HG02981 (cell line): Measurements from ENCODE around the gene SEPTIN6.
A peak's percentile ranks its signal among the peaks of the same experiment; 100 is the strongest.

Source experiments
- ATAC-seq: cut with Tn5 transposase; IDR thresholded peaks from one replicate; pipeline ENCODE4 v1.9.1; 2021; ENCODE audit warnings: mild to moderate bottlenecking, moderate library complexity; ENCODE audit not compliant: unreplicated experiment

Gene SEPTIN6

GRCh38 chrX:119693040-119693995 is at the start of gene SEPTIN6:
SEPTIN6 (minus strand) TSS chrX:119693168; CDS start chrX:119693105, 63 bp downstream.
- peak; percentile 67 for ATAC-seq

GRCh38 chrX:119738742-119739141 is 45.8 kb upstream of the SEPTIN6 start:
- no peak for ATAC-seq

GRCh38 chrX:119736206-119736764 is 43.3 kb upstream of the SEPTIN6 start:
- no peak for ATAC-seq

DNA sequence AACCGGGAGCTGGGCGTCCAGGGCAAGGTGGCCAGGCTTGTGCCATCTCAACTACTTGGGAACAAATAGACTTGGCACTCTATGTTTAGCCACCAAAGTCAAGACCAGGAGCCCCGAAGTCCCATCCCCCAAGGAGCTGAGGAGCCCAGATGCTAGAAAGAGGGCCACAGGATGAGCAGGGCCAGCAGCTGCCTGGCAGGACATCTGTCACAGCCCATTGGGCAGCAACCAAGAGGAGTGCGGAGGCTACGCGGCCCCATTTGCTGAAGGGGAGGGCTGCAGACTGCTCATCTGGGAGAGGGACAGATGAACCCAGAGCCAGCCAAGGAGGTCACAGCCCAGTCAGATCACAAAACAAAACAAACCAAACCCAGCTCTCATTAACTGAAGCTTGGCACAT is 42.5 kb upstream of the SEPTIN6 start:
- no peak for ATAC-seq

DNA sequence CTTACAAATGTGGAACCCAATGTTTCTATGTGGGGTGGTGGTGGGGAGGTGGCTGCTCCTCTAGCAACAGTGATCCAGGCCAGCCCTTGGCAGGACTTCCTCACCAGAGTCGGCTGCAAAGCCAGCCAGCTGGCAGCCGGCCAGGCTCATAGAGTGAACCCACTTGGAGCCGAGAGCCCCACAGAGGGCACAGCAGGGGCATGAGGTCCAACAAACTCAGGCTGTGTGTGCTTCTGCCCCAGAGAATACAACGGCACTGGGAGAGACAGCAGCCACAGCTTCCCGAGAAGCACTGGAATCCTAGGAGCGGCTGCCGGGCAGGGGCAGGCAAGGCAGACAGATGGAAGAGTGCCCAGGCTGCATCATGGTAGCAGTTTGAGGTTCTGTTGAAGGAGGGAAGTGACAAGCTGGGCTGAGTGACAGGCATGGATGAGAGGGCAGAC is 42.0 kb upstream of the SEPTIN6 start:
- no peak for ATAC-seq

GRCh38 chrX:119729408-119730201 is 36.6 kb upstream of the SEPTIN6 start:
- ATAC-seq: no peak

DNA sequence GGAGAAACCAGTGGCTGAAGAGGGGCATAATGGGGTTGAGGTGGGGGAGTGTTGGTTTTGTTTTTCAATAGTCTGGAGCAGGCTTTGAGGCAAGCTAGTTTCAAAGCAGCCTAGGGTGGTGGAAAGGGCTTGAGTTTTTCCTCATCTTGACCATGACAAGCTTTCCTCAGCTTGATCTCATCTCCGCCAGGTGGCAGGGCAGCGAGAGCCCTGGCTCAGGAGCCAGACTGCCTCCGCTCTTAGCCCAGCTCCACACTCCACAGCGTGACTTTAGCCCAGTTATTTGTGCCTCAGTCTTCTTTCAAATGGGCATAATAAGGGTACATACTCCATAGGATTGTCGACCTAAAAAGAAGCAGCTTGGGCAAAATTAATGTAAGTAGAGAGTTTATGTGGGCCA is 35.5 kb upstream of the SEPTIN6 start:
- no peak for ATAC-seq

DNA sequence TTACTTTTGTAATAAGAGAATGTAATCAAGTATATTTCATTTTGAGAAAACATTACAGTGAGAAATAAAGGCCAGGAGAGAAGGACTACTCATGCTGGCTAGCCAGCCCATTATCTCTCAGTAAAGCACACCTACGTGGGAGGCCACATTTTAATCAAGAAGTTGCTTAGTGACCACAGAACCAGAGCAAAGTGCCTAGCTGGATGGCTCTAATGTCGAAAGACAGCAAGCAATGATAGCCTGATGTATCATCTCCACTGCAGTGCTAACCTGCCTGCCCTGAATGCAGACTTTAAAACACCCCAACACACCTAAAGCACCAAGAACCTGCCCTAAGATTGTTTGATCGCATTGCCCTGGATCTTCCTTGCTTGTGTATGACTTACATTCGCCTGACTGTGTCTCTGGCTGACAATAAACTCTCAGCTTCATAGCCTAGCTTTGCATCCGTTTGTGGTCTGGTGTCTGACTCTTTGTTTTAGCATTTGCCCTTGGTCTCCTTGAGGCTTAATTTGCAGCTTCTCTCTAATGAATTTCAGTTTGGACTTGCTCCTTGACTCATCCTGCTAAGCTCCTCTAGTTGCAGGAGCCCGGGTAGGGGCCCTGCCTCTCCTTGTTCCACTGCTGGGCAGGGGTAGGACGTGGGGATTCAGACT is 34.1 kb upstream of the SEPTIN6 start:
- ATAC-seq: no peak

GRCh38 chrX:119721926-119722325 is 29.0 kb upstream of the SEPTIN6 start:
- ATAC-seq: no peak

GRCh38 chrX:119721487-119721886 is 28.5 kb upstream of the SEPTIN6 start:
- no peak for ATAC-seq

DNA sequence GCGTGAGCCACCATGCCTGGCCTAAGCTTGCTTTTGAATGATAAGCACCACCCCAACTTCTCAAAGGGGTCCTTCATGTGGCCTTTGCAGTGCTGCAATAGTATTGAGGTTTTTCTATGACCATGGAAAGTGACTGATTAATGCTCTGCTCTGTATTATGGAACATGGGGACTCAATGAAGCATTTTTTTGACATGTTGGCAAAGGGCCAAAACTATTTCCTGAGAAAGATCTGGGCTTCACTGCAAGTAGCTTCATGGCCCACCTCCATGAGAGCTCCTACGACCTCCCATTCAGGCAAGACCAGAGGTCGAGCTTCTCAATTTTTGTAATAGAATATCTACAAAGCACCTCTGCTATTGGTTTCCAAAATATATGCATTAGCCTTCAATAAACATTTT is 16.7 kb upstream of the SEPTIN6 start:
- ATAC-seq: no peak

- no peak for ATAC-seq
Observed at GRCh38 chrX:119708936-119709335, 16.0 kb upstream of the SEPTIN6 start.

DNA sequence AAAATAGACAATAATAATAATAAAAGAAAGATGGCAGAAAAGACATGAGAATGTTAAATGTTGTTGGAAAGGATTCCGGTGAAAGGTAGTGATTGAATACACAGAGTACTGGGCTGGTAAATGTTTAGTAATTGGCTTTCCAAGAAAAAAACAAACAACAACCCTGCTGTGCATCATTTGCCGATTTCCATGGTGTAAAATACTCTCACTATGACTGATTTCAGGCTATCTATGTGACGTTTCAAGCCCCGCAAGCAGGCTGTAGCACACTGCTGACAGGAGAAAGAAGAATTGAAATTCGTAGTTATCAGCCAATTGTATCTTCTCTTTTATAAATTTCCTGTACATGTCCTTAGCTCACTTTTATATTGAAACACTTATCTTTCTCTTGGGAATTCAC is 13.6 kb upstream of the SEPTIN6 start:
- no peak for ATAC-seq

DNA sequence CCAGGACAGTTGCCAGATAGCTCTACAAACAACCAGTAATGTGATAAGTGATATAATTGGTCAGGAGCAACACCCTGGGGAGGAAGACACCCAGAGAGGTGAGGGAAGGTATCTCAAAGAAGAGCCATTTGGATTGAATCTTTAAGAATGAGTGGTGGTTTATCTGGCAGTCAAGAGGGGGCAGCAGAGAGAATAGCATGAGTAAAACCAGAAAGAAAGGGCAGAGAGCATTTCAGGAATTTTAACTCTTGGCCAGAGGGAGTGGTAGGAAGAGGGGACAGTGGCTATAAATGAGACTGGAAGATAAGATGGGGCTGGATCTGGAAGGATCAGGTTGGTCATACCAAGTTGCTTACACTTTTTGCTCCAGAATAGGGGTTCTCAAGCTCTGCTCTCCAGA is 5.9 kb upstream of the SEPTIN6 start:
- ATAC-seq: no peak

GRCh38 chrX:119696251-119696890 is 3.4 kb upstream of the SEPTIN6 start:
- no peak for ATAC-seq

DNA sequence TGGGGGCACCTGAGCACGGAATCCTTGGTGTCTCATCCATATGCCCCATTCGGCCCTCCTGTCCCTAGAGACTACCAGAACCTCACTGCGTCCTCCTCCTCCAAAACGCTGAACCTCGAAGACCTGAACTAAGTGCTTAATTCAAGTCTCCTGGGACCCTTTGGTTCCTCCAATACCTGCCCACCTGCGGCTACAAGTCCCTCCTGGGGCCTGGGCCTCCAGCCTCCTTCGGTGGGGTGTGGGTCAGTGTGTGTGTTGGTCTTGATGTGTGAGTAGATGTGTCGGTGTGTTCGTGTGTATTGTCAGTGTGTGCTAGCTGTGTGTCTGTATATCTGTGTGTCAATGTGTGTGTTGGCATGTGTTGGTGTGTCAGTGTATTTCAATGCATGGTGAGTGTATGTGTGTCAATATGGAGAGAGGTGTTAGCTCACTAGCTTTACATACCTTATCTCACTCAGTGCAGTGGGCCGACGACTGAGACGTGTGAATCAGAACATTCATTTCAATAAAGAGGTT is 2.6 kb upstream of the SEPTIN6 start:
- ATAC-seq: no peak

DNA sequence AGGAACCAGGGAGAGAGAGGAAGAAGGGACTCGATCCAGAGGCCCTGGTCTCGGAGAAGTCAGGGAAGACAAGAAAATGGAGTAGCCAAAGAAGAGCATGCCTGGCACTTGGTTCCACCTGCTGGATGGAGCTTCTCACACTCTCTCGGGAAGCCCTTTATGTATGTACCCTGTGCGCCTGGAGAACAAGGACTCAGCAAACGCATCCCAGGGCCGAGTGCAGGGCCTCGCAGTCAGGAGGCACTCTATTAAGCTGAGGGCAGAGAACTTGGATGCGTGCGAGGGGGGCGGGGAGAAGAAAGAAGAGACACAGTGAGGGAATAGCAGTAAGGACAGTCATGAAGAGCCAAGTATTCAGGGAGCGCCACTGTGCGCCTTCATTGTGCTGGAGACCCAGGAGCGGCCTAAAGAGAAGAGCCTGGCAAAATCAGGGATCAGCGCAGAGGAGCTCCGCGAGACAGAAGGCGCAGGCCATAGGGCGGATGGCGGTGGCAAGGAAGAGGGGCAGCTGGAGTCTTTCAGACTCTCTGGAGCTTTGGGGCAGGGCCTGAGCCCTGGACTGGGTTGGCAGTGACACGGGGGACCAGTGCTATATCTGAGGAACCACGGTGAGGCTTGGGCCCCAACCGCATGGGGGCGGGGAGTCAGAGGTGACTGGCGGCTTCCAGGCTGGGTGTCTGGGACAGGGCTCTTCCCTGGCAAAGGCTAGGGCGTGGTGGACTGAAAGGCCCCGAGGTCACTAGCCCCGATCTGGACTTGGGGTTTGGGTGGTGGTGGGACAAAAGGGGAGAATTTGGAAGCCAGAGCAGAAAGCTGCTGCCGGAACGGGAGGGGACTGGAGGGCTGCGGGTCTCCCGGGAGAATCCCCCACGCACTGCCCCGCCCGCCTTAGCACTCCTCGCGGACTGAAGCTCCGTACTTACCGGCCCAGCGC is 1.9 kb upstream of the SEPTIN6 start:
- ATAC-seq: no peak

DNA sequence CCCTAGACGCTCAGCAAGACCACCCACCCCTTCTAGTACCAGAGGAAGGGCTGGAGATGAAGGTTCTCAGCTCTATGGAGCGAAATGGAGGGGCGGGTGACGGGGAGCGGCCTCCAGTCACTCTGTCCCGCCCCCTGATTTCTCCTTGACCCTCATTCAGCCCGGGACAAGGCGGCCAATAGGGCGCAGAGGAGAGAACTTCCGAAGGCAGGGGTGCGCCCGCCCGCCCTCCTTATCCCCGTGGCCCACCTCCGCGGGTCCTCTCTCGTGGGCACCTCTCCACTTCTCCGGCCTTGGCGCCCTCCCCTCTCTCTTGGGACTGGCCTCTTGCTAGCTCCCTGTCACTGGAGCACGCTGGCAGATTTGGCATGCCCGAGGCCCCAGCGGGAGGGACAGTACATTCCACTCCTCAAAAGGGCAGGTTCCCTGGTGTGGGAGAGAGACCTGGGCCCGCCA is 1.1 kb upstream of the SEPTIN6 start:
- ATAC-seq: no peak
